Activated CD8-positive, alpha-beta memory T cell treated with anti-CD3 and anti-CD28 coated beads for 36 hours (primary cell): ENCODE measurements around the gene CANX. TPM values are rescaled to one million over a fixed set of nuclear protein-coding genes. Genes with fewer than 3 reads are reported as not detected.
"Not testable (repeated sequence)": the region's sequence is repeated elsewhere in the genome, so short reads cannot be mapped to it uniquely, and the experiment has no call there.

Source experiments
- CTCF ChIA-PET: fragments of 350-600 bp; sonication (Branson Sonifier 250); formaldehyde crosslinking; loops from one replicate; lab custom pipeline; 2021; ENCODE audit warnings: antibody characterized with exemption; lab: Charles Lee
- POLR2A ChIA-PET: fragments of 350-600 bp; sonication (Branson Sonifier 250); formaldehyde crosslinking; loops from one replicate; lab custom pipeline; 2021; ENCODE audit warnings: antibody characterized with exemption; lab: Charles Lee
- total RNA-seq, 2 experiments: library from RNA; stranded (reverse); gene quantifications; one replicate each; pipeline ENCODE4 v1.2.3, GENCODE V29; 2021

Gene CANX, protein sequence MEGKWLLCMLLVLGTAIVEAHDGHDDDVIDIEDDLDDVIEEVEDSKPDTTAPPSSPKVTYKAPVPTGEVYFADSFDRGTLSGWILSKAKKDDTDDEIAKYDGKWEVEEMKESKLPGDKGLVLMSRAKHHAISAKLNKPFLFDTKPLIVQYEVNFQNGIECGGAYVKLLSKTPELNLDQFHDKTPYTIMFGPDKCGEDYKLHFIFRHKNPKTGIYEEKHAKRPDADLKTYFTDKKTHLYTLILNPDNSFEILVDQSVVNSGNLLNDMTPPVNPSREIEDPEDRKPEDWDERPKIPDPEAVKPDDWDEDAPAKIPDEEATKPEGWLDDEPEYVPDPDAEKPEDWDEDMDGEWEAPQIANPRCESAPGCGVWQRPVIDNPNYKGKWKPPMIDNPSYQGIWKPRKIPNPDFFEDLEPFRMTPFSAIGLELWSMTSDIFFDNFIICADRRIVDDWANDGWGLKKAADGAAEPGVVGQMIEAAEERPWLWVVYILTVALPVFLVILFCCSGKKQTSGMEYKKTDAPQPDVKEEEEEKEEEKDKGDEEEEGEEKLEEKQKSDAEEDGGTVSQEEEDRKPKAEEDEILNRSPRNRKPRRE
- total RNA-seq, result 100 to 1,000 TPM; 559 to 632 TPM

DNA sequence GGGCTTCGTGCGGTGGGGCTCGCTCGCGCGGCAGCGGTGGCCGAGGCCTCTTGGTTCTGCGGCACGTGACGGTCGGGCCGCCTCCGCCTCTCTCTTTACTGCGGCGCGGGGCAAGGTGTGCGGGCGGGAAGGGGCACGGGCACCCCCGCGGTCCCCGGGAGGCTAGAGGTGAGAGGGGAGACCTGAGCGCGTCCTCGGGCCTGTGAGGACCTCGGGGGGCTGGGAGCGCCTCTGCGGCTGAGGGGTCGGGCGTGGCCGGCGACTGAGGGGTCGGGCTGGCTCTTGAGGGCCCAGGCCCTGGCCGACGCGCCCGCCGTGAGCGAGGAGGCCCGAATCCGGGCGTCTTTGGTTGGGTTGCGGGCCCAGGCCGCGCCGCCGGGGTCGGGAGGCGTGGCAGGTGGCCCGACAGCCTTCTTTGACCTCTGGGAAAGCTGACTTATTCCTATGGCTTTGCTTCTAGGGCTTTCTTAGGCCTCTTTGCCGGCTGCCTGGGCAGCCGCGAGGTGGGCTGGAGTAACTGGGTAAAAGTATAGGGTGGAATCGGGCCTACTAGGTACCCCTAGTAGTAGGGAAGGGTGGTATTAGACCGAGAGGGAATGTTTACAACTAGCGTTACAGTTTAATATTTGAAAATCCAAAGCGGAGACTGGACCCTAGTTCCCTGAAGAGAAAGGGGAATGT, at the start of gene CANX:
Gene CANX (plus strand): TSS at position 33 of the 681 bp plus-strand sequence. CDS start 6,715 bp downstream, outside the sequence.
- ChIA-PET CTCF (interaction anchor here (1.5 kb wide), 1 partner anchor 35 kb away, joined by 3 read pairs; no protein-coding TSS in a partner anchor), POLR2A (interaction anchor here (0.6 to 2.5 kb wide), 5 partner anchors 17 to 75 kb away, joined by 3 to 21 read pairs (median 8); partner anchors contain the start of genes HNRNPH1 and MAML1)

DNA sequence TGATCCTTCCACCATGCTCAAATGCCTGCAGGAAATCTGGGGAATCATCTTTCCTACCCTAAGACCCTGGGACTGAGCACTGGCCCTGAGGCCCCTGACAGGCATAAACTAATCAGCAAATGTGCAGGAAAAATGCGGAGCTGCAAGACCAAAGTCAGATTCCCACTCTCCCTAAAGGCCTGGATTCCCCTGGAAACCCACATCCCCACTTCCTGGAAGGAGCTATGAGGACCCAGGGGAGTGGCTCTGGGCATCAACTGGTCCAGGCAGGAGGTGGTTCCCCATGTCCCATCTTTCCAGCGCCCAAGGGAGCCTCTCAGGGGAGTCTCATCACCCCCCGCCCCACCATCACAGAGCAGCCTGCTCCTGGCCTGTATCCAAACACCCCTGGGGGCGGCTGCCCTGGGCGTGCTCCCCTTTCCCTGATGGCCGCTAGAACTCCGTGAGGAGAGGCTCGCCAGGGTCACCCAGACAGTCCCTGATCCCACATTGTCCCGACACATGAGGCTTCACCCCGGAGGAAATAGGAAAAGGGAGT, 49.5 kb upstream of the CANX start:
- POLR2A ChIA-PET, CTCF ChIA-PET: not testable (repeated sequence)

DNA sequence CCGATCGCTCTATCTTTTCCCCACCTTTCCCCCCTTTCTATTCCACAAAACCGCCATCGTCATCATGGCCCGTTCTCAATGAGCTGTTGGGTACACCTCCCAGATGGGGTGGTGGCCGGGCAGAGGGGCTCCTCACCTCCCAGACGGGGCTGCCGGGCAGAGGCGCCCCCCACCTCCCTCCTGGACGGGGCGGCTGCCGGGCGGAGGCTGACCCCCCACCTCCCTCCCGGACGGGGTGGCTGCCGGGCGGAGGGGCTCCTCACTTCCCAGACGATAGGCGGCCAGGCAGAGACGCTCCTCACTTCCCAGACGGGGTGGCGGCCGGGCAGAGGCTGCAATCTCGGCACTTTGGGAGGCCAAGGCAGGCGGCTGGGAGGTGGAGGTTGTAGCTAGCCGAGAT, 48.5 kb upstream of the CANX start:
- POLR2A ChIA-PET, result not testable (repeated sequence)

DNA sequence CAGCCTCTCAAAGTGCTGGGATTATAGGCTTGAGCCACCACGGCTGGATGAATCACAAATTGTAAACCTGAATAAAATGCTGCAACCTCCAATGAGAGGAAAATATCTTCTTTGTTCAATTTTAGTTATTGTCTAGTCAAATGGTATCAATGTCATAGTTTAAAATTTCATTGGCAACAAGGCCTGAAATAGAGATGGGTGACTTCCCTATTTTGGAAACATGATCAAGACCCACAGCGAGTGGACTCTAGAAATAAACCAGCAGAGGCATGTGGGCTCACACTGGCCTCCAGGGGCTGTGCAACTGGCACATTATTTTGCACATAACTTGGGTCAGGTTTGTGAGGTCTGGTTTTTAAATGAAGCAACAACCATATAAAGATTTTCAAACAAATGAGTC, 45.6 kb upstream of the CANX start:
- CTCF ChIA-PET, POLR2A ChIA-PET: not testable (repeated sequence)

More for the DNA sequence above, 48.5 kb upstream of the CANX start:
- CTCF ChIA-PET, result not testable (repeated sequence)

DNA sequence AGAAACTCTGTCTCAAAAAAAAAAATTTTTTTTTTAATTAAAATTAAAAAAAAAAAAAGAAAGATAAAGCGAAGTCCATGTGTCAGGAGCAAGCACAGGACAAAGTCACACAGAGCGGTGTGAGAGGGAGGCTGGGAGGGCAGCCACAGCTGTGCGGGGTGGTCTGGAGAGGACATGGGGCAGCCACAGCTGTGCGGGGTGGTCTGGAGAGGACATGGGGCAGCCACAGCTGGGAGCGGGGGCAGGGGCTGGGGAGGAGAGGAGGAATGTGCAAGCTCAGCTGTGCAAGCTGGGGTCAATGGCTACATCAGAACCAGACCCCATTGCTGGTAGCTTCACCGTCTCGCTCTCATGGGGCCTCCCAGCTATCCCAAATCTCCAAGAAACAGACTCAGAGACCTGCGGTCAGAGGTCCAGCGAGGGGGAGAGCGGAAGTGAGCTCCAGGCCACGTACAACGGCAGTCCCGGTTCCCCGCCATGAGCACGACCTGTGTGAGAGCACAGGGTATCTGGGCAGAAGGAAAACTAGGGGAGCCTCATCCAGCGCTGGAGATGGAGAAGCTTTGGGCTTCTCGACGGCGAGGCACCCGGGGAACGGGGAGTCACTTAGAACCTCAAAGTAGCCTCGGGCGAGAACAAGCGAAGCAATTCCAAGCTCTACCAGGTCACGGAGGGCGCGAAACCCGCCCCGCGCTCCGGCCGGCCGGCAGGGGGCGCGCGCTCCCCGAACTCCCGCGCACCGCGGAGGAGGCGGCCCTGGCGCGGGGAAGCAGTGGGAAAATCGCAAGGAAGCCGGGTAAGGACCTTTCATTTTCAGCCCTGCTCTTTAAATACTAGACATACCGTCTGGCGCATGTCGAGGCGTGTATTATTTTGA, 41.2 kb upstream of the CANX start:
- POLR2A ChIA-PET, CTCF ChIA-PET: not testable (repeated sequence)

DNA sequence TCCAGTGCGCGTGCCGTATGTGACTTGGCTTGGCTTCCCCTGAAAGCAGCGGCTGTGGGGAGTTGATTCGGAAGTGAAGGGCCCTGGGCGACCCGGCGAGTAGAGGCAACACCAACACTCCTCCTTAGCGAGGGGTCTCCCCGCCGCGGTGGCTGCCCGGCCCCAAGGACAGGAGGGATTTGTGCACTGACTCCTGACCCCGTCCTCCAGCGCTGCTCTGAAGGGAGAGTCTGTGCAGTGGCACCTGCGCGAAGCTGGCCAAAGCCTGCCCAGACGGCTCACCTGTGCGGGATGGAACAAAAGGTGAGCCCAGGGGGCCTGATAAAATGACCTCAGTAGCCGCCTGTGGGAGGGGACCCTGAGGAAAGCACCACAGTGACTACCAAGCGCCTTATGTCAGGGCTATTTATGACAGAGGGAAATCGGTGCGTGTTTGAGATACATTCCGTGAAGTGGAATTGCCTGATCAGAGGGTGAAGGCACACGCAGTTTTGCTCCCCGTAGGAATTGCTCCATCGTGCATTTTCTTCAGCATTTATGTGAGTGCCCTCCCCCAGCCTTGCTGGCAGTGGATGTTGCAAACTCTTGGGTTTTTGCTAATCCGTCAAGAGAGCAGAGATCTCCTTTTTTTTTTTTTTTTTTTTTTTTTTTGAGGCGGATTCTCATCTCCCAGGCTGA, 40.4 kb upstream of the CANX start:
- POLR2A ChIA-PET, CTCF ChIA-PET: not testable (repeated sequence)

DNA sequence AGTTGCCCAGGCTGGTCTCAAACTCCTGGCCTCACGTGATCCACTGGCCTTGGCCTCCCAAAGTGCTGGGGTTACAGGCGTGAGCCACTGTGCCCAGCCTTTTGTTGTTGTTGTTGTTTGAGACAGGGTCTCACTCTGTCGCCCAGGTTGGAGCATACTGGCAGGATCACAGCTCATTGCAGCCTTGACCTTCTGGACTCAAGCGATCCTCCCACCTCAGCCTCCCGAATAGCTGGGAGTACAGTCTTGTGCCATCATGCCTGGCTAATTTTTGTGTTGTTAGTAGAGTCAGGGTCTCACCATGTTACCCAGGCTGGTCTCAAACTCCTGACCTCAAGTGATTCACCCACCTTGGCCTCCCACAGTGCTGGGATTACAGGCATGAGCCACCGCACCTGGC, 37.1 kb upstream of the CANX start:
- CTCF ChIA-PET, result not testable (repeated sequence)
- POLR2A ChIA-PET, result interaction anchor here (0.7 kb wide), 1 partner anchor 156 kb away, joined by 3 read pairs; no protein-coding TSS in a partner anchor

DNA sequence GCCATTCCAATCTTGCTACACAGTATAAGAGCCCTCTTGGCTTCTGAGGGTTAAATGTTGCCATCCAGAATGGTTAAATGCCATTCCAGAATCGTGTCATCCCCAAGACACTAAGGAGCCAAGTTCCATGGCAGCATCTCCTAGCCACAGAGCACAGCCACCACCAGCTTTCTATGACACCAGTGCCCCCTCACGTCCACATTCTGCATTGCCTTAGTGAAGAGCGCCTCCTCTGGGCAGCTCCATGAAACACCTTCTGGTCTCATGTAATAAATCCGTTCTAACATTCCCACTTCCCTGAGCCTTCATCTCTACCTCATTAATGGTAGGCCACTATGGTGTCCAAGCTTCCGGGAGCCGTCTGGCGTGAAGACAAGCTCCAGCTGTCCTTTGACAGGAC, 30.4 kb upstream of the CANX start:
- CTCF ChIA-PET, result interaction anchor here (0.6 to 1.1 kb wide), 4 partner anchors 8 to 95 kb away, joined by 3 to 4 read pairs (median 4); partner anchors contain the start of gene CBY3
- POLR2A ChIA-PET, result interaction anchor here (0.6 kb wide), 1 partner anchor 55 kb away, joined by 4 read pairs; no protein-coding TSS in a partner anchor

DNA sequence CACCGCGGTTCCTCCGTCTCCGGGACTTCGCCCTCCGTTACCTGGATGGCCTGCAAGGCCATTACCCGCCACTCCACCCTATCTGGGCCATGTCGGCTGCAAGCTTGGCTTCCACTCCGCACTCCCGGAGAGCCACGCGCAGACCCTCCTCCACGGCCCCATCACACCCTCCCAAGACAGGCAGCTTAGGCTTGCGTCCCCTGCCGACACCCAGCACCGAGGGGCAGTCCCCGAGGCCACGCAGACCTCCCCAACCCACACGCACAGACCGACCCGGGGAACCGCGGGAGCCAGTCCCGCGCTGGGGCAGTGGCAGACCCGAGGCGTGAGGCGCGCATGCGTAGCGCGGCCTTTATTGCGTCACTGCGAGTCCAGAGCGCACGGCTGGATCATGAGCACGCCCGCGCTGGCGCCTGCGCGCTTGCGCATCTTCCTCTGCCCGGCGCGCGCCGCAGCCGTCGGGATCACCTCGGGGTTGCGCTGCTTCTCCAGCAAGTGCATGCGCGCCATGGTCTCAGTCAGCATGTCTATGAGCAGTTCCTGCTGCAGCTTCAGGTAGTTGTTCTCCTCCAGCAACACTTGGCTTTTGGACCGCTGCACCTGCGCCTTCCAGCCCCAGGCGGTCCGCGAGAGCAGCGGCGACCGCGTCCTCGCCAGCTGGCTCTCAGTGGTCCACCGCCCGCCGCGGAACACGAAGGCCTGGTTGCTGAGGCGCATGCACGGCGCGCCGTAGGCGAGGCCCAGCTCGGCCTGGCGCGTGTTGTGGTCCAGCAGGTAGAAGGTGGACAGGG, 20.3 kb upstream of the CANX start:
- CTCF ChIA-PET, result interaction anchor here (0.9 to 2.3 kb wide), 4 partner anchors 10 to 127 kb away, joined by 3 to 10 read pairs (median 4); partner anchors contain the start of genes MAML1 and RUFY1
- POLR2A ChIA-PET, result interaction anchor here (0.6 to 3.0 kb wide), 10 partner anchors 19 to 1563 kb away, joined by 3 to 21 read pairs (median 4); partner anchors contain the start of genes CANX, HNRNPH1 and MAML1

DNA sequence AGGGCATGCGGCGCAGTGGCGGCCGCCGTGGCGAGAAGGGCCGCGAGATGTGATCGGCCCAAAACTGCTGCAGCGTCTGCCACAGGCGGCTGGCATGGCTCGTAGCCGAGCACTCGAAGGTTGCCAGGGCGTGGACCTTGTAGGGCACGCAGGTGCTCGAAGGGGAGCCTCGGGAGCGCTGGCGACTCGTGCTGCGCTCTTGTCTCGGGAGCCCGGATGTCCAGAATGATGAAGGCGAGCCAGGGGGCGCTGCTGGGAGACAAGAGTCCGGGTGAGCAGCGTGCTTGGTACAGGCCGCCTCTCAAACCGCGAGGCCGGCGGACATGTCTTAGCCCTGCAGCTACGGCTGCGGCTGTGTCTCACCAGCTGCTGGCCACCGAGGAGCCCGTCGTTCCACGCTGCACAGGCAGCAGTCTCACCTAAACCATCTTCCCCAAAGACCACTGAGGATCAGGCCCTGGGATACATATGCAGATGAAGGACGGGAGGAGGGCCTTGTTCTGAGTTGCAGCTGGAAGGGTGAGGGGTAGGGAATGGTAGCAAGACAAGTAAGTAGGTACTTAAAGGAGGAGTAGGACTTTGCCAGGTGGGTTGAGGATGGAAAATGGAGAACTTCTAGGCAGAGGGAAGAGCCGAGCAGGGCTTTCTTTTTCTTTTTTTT, 19.6 kb upstream of the CANX start:
- ChIA-PET CTCF (interaction anchor here (0.9 to 2.3 kb wide), 4 partner anchors 18 to 128 kb away, joined by 3 to 10 read pairs (median 6); partner anchors contain the start of genes MAML1 and RUFY1), POLR2A (interaction anchor here (0.6 to 3.0 kb wide), 9 partner anchors 18 to 120 kb away, joined by 3 to 21 read pairs (median 4); partner anchors contain the start of genes CANX and HNRNPH1)

DNA sequence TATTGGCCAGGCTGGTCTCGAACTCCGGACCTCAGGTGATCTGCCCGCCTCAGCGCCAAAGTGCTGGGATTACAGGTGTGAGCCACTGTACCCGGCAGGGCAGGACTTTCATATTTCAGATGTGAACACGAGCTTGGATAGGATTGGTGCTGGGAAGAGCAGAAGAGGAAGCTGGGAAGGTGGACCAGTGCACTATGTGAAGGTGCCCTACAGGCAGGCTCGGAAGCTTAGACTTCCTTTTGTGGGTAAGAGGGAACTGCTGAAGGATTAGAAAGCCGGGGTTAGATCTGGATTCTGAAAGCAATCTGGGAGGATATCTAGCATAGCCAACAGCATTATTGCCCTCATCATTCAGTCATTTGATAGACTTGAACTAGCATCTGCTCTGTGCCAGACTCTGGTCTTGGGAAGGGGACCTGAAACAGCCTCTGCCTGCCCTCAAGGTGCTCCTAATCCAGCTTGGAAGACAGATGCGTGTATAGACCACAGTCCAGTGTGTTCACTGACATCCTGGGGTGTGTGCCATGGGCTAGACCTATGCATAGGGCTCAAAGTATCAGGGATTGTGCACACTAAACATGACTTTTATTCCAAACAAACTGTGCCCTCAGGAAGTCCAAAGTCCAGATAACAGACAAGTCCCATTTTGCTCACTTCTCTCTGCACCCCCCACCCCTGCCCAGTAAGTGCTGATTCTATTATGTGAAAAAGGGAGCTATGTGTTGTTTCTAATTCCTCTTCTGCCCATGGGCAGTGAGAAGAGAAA, 18.6 kb upstream of the CANX start:
- ChIA-PET POLR2A (interaction anchor here (1.0 to 3.0 kb wide), 3 partner anchors 17 to 57 kb away, joined by 4 to 21 read pairs (median 13); partner anchors contain the start of genes CANX and HNRNPH1), CTCF (interaction anchor here (0.7 to 1.4 kb wide), 3 partner anchors 12 to 32 kb away, joined by 3 to 6 read pairs (median 3); no protein-coding TSS in a partner anchor)

DNA sequence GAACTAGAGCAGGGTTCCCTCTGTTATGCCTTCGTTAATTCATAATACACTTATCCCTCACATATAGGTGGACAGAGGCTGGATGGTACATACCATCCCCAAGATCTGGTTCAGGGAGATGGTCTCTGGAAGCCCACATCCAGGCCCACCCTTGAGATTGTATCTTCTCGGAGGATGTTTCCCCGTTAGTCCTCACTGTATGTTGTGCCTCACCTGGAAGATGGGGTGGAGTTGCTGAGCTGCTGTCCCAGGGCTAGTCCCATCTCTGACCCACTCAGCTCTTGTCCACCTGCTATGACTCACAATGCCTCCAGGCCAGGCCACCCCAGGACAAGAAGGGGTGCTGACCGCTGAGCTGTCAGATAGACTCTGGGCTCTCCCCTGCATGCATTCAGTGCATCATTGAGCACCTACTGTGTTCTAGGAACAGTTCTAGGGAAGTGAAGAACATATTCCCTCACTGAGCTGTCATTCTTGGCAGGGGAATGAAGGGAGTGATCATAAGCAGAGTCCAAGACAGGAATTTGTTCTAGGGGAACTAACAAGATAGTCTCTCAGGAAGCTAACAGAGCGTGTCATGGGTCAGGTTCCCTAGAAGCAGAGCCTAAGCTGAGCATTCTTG, 17.9 kb upstream of the CANX start, which contains the start of gene CBY3:
Gene CBY3 (minus strand): TSS at position 255 of the 622 bp plus-strand sequence. CDS start 116 bp downstream, at position 139.
- ChIA-PET CTCF (interaction anchor here (0.7 to 1.4 kb wide), 2 partner anchors 12 to 19 kb away, joined by 3 read pairs; no protein-coding TSS in a partner anchor), POLR2A (no interaction called here)

DNA sequence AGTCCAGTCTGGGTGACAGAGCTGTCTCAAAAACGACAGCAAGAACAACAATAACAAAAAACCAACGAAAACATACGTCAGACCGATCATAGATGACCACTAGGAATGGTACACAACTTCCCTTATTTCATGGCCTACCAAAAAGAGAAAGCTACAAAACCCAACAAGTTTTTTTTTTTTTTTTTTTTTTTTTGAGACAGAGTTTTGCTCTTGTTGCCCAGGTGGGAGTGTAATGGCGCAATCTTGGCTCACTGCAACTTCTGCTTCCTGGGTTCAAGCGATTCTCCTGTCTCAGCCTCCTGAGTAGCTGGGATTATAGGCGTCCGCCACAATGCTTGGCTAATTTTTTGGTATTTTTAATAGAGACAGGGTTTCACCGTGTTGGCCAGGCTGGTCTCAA, 9.6 kb upstream of the CANX start:
- POLR2A ChIA-PET, CTCF ChIA-PET: not testable (repeated sequence)

DNA sequence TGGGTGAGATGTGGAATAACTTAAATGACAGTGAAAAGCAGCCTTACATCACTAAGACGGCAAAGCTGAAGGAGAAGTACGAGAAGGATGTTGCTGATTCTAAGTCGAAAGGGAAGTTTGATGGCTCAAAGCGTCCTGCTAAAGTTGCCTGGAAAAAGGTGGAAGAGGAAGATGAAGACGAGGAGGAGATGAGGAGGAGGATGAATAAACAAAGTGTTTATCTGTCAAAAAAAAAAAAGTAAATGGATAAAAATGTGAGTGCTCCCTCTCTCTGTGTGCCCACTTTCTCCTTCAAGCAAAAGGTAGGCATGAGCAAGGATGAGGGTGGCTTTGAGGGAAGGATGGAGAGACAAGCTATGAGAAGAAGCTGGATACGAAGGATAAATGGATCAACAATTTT, 4.2 kb upstream of the CANX start:
- ChIA-PET POLR2A (no interaction called here), CTCF (no interaction called here)
